BLaER1 treated with 17β-estradiol and CSF1 and Interleukin-3, amounts not matched to agents 10 nM and 100 nM (cell line): Measurements from ENCODE around the gene HOXD10.

Source experiments
- H3K27ac ChIP-seq, 11 experiments: shearing (Covaris generic); formaldehyde crosslinking; 2 replicates each; pipeline ENCODE4 v1.8.1; 2022
- H3K27me3 ChIP-seq, 11 experiments: shearing (Covaris generic); formaldehyde crosslinking; 2 replicates each; pipeline ENCODE4 v1.8.1; 2022
- H3K36me3 ChIP-seq, 11 experiments: shearing (Covaris generic); formaldehyde crosslinking; 2 replicates each; pipeline ENCODE4 v1.8.1; 2022
- H3K4me1 ChIP-seq, 10 experiments: shearing (Covaris generic); formaldehyde crosslinking; 2 replicates each; pipeline ENCODE4 v1.8.1; 2022
- H3K4me2 ChIP-seq, 11 experiments: shearing (Covaris generic); formaldehyde crosslinking; 2 replicates each; pipeline ENCODE4 v1.8.1; 2022
- H3K4me3 ChIP-seq, 10 experiments: shearing (Covaris generic); formaldehyde crosslinking; 2 replicates each; pipeline ENCODE4 v1.8.1; 2022
- H3K9ac ChIP-seq, 11 experiments: shearing (Covaris generic); formaldehyde crosslinking; 2 replicates each; pipeline ENCODE4 v1.8.1; 2022
- H3K9me3 ChIP-seq, 11 experiments: shearing (Covaris generic); formaldehyde crosslinking; replicated peaks in 1 of 11; 2 replicates each; pipeline ENCODE4 v1.8.1; 2022
- H4K20me1 ChIP-seq, 11 experiments: shearing (Covaris generic); formaldehyde crosslinking; 2 replicates each; pipeline ENCODE4 v1.8.1; 2022
- Cebpa-rat ChIP-seq, 11 experiments: shearing (Covaris generic); IDR thresholded peaks; 2 replicates each; pipeline ENCODE4 v1.8.1; 2022

Gene HOXD10

GRCh38 chr2:176158186-176158591, 41.6 kb downstream of the HOXD10 start:
- H3K9me3 ChIP-seq = peaks cover 54 to 72% (median 66%) of the 10 kb centered on the region in 11 experiments
- H3K9ac ChIP-seq = no peak overlapping the region
- H4K20me1 ChIP-seq = no peaks in the 10 kb centered on the region

DNA sequence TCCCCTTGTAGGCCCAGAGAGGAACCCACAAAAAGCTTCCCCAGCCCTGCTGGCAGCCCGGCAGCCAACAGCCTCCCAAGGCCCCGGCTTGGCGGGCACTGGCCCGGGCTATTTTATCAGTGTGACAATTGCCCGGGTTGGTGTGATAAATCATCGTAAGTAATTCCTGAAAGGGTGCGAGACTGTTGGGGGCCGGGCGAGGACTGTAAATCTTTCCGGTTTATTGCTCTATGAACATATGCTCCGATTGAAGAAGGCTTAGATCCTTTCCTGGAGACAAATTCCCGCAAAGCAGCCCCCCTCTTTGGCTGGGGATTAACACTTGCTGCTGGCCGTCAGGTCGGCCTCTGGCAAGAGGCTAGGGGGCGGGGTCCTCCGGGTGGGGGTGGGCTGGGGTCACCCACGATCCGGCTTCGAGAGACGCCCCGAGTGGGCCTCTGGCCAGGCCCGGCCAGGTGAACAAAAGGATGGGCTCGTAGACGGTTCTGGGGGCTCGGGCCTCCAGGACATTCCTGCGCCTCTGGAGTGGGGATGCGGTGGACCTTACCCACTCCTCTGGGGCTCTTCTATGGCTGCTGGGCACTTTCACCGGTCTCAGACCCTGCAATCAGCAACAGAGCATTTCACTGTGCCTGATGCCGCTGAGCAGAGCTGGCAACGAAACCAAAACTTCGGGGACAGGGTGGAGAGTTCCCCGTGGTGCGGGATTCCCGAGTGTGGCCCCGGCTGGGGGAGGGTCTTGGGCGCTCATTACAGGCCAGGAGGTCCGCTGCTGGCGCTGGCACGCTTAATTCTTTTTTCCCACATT, 42.5 kb downstream of the HOXD10 start:
- no peak overlapping the region for H3K9ac ChIP-seq
- no peaks in the 10 kb centered on the region for H3K4me1 ChIP-seq
- no peaks in the 10 kb centered on the region for H4K20me1 ChIP-seq
- H3K27me3 ChIP-seq = peaks cover 64 to 100% (median 97%) of the 10 kb centered on the region in 11 experiments
- no peak overlapping the region for H3K4me2 ChIP-seq
- TF ChIP-seq Cebpa-rat (IDR thresholded peaks at IDR 0.05) = no peak
- 0 out of 20 replicates have a peak overlapping the region, but pooled peaks of 1 of the 10 experiments have one; percentile 11 for H3K4me3 ChIP-seq
- no peak overlapping the region for H3K27ac ChIP-seq
- peaks cover 61 to 81% (median 74%) of the 10 kb centered on the region in 11 experiments for H3K9me3 ChIP-seq
- H3K36me3 ChIP-seq = no peaks in the 10 kb centered on the region

More at GRCh38 chr2:176158186-176158591, 41.6 kb downstream of the HOXD10 start:
- no peaks in the 10 kb centered on the region for H3K36me3 ChIP-seq
- no peak for TF ChIP-seq Cebpa-rat (IDR thresholded peaks at IDR 0.05)
- H3K4me1 ChIP-seq = no peaks in the 10 kb centered on the region
- H3K4me3 ChIP-seq = no peak overlapping the region
- no peak overlapping the region for H3K4me2 ChIP-seq
- no peak overlapping the region for H3K27ac ChIP-seq
- H3K27me3 ChIP-seq = peaks cover 68 to 100% (median 97%) of the 10 kb centered on the region in 11 experiments

DNA sequence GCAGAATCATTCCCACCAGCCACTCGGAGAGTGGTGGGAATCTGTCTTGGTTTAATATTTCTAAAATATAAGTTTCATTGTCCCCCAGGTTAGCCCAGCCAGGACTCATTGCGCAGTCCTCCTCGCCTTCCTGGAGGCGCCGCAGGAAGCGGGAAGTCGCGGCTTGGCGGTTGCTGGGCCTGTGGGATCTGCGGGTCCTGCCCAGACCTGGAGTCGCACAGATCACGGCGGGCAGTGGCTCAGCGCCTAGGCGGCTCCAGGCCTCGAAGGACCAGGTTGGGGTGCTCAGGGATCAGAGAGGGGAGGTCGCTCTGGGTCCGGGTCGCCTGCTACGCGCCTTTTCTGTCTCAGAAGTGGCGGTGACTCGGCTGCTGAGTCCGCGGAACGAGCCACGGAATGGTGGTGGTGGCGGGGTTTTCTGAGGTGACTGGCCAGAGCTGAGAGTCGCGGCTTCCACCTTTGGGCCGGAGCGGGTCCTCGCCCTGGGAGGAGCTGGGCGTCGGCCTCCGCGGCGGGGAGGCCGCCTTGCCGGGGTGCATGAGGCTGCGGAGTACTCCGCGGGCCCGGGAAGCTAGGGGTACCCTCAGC, 43.2 kb downstream of the HOXD10 start:
- Histone ChIP-seq H4K20me1 (no peaks in the 10 kb centered on the region), H3K27me3 (peaks cover 57 to 100% (median 94%) of the 10 kb centered on the region in 11 experiments), H3K9ac (no peak overlapping the region), H3K36me3 (no peaks in the 10 kb centered on the region), H3K4me2 (no peak overlapping the region), H3K4me1 (no peaks in the 10 kb centered on the region), H3K4me3 (no peak overlapping the region), H3K27ac (no peak overlapping the region), H3K9me3 (peaks cover 67 to 88% (median 80%) of the 10 kb centered on the region in 11 experiments)
- no peak for TF ChIP-seq Cebpa-rat (IDR thresholded peaks at IDR 0.05)

GRCh38 chr2:176160251-176160985, 43.8 kb downstream of the HOXD10 start:
- H3K27ac ChIP-seq = no peak overlapping the region
- no peak overlapping the region for H3K4me3 ChIP-seq
- no peak for TF ChIP-seq Cebpa-rat (IDR thresholded peaks at IDR 0.05)
- peaks cover 74 to 91% (median 87%) of the 10 kb centered on the region in 11 experiments for H3K9me3 ChIP-seq
- no peak overlapping the region for H3K4me2 ChIP-seq
- H3K4me1 ChIP-seq = no peaks in the 10 kb centered on the region
- H3K9ac ChIP-seq = no peak overlapping the region
- H3K27me3 ChIP-seq = peaks cover 50 to 100% (median 94%) of the 10 kb centered on the region in 11 experiments
- no peaks in the 10 kb centered on the region for H4K20me1 ChIP-seq
- no peaks in the 10 kb centered on the region for H3K36me3 ChIP-seq

- Histone ChIP-seq H3K9ac (no peak overlapping the region), H4K20me1 (no peaks in the 10 kb centered on the region), H3K27me3 (peaks cover 42 to 98% (median 93%) of the 10 kb centered on the region in 11 experiments), H3K9me3 (peaks cover 75 to 93% (median 88%) of the 10 kb centered on the region in 11 experiments), H3K27ac (no peak overlapping the region), H3K36me3 (no peaks in the 10 kb centered on the region), H3K4me1 (no peaks in the 10 kb centered on the region), H3K4me2 (no peak overlapping the region), H3K4me3 (no peak overlapping the region)
- TF ChIP-seq Cebpa-rat (IDR thresholded peaks at IDR 0.05) = no peak
Observed at GRCh38 chr2:176160986-176161824, 44.6 kb downstream of the HOXD10 start.

- Histone ChIP-seq H3K4me2 (no peak overlapping the region), H3K27me3 (peaks cover 34 to 95% (median 85%) of the 10 kb centered on the region in 11 experiments), H3K9me3 (peaks cover 69 to 85% (median 80%) of the 10 kb centered on the region in 11 experiments), H4K20me1 (no peaks in the 10 kb centered on the region), H3K27ac (no peak overlapping the region), H3K4me3 (no peak overlapping the region), H3K36me3 (no peaks in the 10 kb centered on the region), H3K9ac (no peak overlapping the region), H3K4me1 (no peaks in the 10 kb centered on the region)
- no peak for TF ChIP-seq Cebpa-rat (IDR thresholded peaks at IDR 0.05)
Observed at GRCh38 chr2:176161825-176162626, 45.4 kb downstream of the HOXD10 start.

- Histone ChIP-seq H3K4me1 (no peaks in the 10 kb centered on the region), H3K4me2 (no peak overlapping the region), H4K20me1 (no peaks in the 10 kb centered on the region), H3K9ac (no peak overlapping the region), H3K36me3 (no peaks in the 10 kb centered on the region), H3K27ac (no peak overlapping the region), H3K27me3 (peaks cover 24 to 85% (median 74%) of the 10 kb centered on the region in 11 experiments), H3K9me3 (peaks cover 59 to 74% (median 69%) of the 10 kb centered on the region in 11 experiments), H3K4me3 (no peak overlapping the region)
- no peak for TF ChIP-seq Cebpa-rat (IDR thresholded peaks at IDR 0.05)
Observed at GRCh38 chr2:176162911-176163671, 46.5 kb downstream of the HOXD10 start.
